Activated B cell treated with CpG ODN at 0.5 μM for 24 hours (primary cell): ENCODE results near the gene OR6C68. TPM values are rescaled to one million over a fixed set of nuclear protein-coding genes. Genes with fewer than 3 reads are reported as not detected.
A peak's percentile ranks its signal among the peaks of the same experiment; 100 is the strongest.
"Not testable (repeated sequence)": the region's sequence is repeated elsewhere in the genome, so short reads cannot be mapped to it uniquely, and the experiment has no call there.

Experiments
- ATAC-seq: fragments of 200-7000 bp; cut with Tn5 transposase; one replicate; pipeline ENCODE4 v1.10.0; 2021; ENCODE audit warnings: low read depth, mild to moderate bottlenecking, moderate library complexity
- CTCF ChIA-PET: fragments of 350-600 bp; sonication (Branson Sonifier 250); formaldehyde crosslinking; loops from one replicate; lab custom pipeline; 2021; ENCODE audit warnings: antibody characterized with exemption; lab: Charles Lee
- POLR2A ChIA-PET: fragments of 350-600 bp; sonication (Branson Sonifier 250); formaldehyde crosslinking; loops from one replicate; lab custom pipeline; 2021; ENCODE audit warnings: antibody characterized with exemption; lab: Charles Lee
- DNase-seq: peaks from one replicate; pipeline ENCODE4 v3.0.0; 2022
- H3K27ac Mint-ChIP-seq: one replicate; pipeline ENCODE4 v1.8.0; 2020; ENCODE audit warnings: mixed read lengths
- H3K27me3 Mint-ChIP-seq: one replicate; pipeline ENCODE4 v1.8.0; 2021; ENCODE audit warnings: mixed read lengths
- H3K36me3 Mint-ChIP-seq: one replicate; pipeline ENCODE4 v1.8.0; 2021; ENCODE audit warnings: low read depth, mixed read lengths
- H3K4me1 Mint-ChIP-seq: one replicate; pipeline ENCODE4 v1.8.0; 2021; ENCODE audit warnings: mixed read lengths
- H3K4me3 Mint-ChIP-seq: one replicate; pipeline ENCODE4 v1.8.0; 2020; ENCODE audit warnings: mild to moderate bottlenecking, mixed read lengths
- H3K9me3 Mint-ChIP-seq: one replicate; pipeline ENCODE4 v1.8.0; 2020; ENCODE audit warnings: mixed read lengths
- intact Hi-C: fragments of 100-400 bp; cut with micrococcal nuclease; formaldehyde crosslinking; loops from one replicate; pipeline ENCODE4 v1.15.1; 2024
- total RNA-seq: library from RNA; stranded (reverse); gene quantifications from 2 replicates; pipeline ENCODE4 v1.2.3, GENCODE V29; 2022
- TF ChIP-seq, protein P1 (sequence below): fragments of 200-600 bp; IDR thresholded peaks from one replicate; pipeline ENCODE4 v1.8.0; 2022; ENCODE audit warnings: antibody characterized with exemption, mild to moderate bottlenecking

Gene OR6C68
- total RNA-seq, 1 donor from 2014 or later, result not detected

DNA sequence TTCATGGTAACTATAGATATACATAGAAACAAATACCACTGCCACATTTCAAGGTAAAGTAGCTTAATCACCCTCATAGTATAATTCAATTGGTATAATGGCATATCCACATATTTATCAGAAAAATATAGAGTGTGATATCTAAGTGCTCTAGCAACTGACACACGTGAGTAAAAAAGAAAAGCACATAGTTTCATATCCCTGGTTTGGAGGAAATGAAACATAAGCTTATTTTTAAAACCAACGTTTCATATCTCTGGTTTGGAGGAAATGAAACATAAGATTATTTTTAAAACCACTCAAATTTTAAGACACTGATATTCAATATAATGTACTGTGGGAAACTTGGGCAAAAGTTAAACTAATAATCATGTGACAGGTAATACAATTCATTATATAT lies 24.3 kb upstream of the OR6C68 start:
- Mint-ChIP-seq H3K4me3 (peak overlapping the region; percentile 61), H3K4me1 (peaks cover 45% of the 10 kb centered on the region), H3K27ac (peak overlapping the region; percentile 46), H3K27me3 (no peaks in the 10 kb centered on the region), H3K36me3 (no peaks in the 10 kb centered on the region), H3K9me3 (peaks cover 7% of the 10 kb centered on the region)
- intact Hi-C loops, result loop anchor here (5.0 kb wide), 1 partner anchor 476 kb away; no protein-coding TSS in a partner anchor
- ChIA-PET POLR2A (no interaction called here), CTCF (no interaction called here)
- DNase-seq (no peak), ATAC-seq (peak; percentile 70)
- TF ChIP-seq, protein P1, sequence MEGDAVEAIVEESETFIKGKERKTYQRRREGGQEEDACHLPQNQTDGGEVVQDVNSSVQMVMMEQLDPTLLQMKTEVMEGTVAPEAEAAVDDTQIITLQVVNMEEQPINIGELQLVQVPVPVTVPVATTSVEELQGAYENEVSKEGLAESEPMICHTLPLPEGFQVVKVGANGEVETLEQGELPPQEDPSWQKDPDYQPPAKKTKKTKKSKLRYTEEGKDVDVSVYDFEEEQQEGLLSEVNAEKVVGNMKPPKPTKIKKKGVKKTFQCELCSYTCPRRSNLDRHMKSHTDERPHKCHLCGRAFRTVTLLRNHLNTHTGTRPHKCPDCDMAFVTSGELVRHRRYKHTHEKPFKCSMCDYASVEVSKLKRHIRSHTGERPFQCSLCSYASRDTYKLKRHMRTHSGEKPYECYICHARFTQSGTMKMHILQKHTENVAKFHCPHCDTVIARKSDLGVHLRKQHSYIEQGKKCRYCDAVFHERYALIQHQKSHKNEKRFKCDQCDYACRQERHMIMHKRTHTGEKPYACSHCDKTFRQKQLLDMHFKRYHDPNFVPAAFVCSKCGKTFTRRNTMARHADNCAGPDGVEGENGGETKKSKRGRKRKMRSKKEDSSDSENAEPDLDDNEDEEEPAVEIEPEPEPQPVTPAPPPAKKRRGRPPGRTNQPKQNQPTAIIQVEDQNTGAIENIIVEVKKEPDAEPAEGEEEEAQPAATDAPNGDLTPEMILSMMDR, result no peak

DNA sequence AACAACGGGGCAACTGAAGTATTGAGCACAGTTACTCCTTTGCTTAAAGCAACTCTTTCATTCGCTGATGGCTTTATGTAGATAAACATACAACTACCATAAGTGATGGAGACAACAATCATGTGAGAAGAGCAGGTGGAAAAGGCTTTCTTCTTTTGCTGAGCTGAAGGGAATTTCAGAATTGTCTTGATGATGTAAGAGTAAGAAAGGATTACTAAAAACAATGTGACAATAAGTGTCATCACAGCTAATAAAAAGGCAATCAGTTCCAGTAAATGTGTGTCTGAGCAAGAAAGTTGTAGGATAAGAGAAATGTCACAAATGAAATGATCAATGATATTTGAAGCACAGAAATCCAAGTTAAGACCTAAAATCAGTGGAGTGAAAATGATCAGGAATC lies 22.9 kb upstream of the OR6C68 start:
- intact Hi-C loops, result loop anchor here (5.0 kb wide), 1 partner anchor 477 kb away; no protein-coding TSS in a partner anchor
- no peaks in the 10 kb centered on the region for H3K27me3 Mint-ChIP-seq
- ChIA-PET POLR2A (no interaction called here), CTCF (no interaction called here)
- peaks cover 45% of the 10 kb centered on the region for H3K4me1 Mint-ChIP-seq
- H3K27ac Mint-ChIP-seq, result peak overlapping the region; percentile 22
- H3K36me3 Mint-ChIP-seq, result no peaks in the 10 kb centered on the region
- no peak for DNase-seq
- ATAC-seq, result no peak
- no peak overlapping the region for H3K4me3 Mint-ChIP-seq
- TF ChIP-seq, protein P1, result no peak
- H3K9me3 Mint-ChIP-seq, result peaks cover 4% of the 10 kb centered on the region

DNA sequence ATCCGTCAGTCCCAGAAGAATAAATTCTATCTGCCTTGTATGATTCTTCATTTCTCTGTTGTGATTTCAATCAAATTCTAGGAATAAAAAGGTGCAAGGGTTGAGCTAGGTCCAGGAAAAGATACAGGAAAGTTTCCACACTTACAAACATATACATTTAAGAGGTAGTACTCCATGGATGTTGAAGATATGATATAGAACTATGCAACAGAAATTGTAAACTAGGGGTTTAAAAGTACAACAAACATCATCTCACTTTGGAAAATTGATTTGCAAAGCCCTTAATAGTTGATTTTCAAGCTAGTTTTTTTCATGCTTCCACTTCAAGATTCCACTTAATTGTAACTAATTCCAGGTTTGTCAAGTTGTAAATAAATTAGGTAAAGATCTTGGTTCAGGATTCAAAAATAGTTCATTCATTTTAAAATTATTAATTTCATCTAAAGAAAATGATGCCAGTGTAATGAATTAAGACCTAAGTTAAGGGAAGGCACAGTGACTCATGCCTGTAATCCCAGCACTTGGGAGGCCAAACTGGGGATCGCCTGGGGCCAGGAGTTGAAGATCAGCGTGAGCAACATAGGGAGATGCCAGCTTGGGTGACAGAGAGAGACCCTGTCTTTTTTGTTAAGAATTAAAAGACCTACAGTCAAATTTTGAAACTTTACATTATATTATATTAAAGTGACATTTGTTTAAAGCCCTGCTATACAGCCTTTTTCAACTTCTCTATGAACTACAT lies 21.9 kb upstream of the OR6C68 start, which contains the start of gene OR6C70:
OR6C70 (minus strand) TSS at position 51 of the 742 bp plus-strand sequence; CDS start at position 51, 0 bp downstream.
- TF ChIP-seq, protein P1, result no peak
- CTCF ChIA-PET, result no interaction called here
- H3K27ac Mint-ChIP-seq, result peak within 1 kb of the TSS; percentile 22
- intact Hi-C loops, result no loop called here
- no peak within 1 kb of the TSS for H3K4me3 Mint-ChIP-seq
- no peaks in the 10 kb centered on the region for H3K9me3 Mint-ChIP-seq
- H3K4me1 Mint-ChIP-seq, result peaks cover 45% of the 10 kb centered on the region
- H3K27me3 Mint-ChIP-seq, result no peaks in the 10 kb centered on the region
- POLR2A ChIA-PET, result no interaction called here
- ATAC-seq (no peak), DNase-seq (no peak)
- no peaks in the 10 kb centered on the region for H3K36me3 Mint-ChIP-seq

DNA sequence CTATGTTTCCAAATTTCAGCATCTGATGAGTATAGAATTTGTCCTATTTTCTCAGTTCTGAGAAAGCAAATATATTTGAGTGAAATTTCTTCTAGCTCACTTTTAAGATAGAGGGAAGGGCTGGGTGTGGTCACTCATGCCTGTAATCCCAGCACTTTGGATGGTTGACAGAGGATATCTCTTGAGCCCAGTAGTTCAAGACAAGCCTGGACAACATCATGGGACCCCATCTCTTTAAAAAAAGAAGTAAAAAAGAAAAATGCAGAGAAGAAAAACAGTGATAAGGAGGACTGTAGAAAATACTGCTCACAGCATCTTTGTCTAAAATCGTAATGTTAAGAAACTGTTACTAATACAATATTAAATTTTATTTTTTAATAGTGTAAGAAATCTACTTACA lies 19.9 kb upstream of the OR6C68 start:
- DNase-seq (no peak), ATAC-seq (no peak)
- POLR2A ChIA-PET, result no interaction called here
- Mint-ChIP-seq H3K27ac (no peak overlapping the region), H3K4me1 (peaks cover 32% of the 10 kb centered on the region), H3K4me3 (no peak overlapping the region), H3K27me3 (no peaks in the 10 kb centered on the region), H3K36me3 (no peaks in the 10 kb centered on the region), H3K9me3 (no peaks in the 10 kb centered on the region)
- CTCF ChIA-PET, result no interaction called here
- intact Hi-C loops, result no loop called here
- TF ChIP-seq, protein P1, result no peak

DNA sequence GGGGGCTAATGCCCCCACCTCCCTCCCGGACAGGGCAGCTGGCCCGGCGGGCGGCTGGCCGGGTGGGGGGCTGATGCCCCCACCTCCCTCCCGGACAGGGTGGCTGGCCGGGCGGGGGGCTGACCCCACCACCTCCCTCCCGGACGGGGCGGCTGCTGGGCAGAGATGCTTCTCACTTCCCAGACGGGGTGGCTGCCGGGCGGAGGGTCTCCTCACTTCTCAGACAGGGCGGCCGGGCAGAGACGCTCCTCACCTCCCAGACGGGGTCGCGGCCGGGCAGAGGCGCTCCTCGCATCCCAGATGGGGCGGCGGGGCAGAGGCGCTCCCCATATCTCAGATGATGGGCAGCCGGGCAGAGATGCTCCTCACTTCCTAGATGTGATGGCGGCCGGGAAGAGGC lies 13.0 kb upstream of the OR6C68 start:
- POLR2A ChIA-PET, DNase-seq, H3K36me3 Mint-ChIP-seq, H3K27ac Mint-ChIP-seq, CTCF ChIA-PET, H3K9me3 Mint-ChIP-seq, H3K4me1 Mint-ChIP-seq, ATAC-seq, H3K4me3 Mint-ChIP-seq, H3K27me3 Mint-ChIP-seq, intact Hi-C loops: not testable (repeated sequence)

DNA sequence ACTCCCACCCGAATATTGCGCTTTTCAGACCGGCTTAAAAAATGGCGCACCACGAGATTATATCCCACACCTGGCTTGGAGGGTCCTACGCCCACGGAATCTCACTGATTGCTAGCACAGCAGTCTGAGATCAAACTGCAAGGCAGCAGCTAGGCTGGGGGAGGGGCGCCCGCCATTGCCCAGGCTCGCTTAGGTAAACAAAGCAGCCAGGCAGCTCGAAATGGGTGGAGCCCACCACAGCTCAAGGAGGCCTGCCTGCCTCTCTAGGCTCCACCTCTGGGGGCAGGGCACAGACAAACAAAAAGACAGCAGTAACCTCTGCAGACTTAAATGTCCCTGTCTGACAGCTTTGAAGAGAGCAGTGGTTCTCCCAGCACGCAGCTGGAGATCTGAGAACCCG lies 7.9 kb upstream of the OR6C68 start:
- H3K27me3 Mint-ChIP-seq, H3K36me3 Mint-ChIP-seq, DNase-seq, ATAC-seq, POLR2A ChIA-PET, CTCF ChIA-PET, intact Hi-C loops, H3K4me3 Mint-ChIP-seq, H3K4me1 Mint-ChIP-seq, H3K27ac Mint-ChIP-seq, H3K9me3 Mint-ChIP-seq: not testable (repeated sequence)
